IPS DF 4.7 (cell line): ENCODE results near the gene TBC1D28.
"Not testable (repeated sequence)": the region's sequence is repeated elsewhere in the genome, so short reads cannot be mapped to it uniquely, and the experiment has no call there.

Experiments used
- DNase-seq: peaks from one replicate; pipeline ENCODE4 v3.0.0-alpha.2; 2013; ENCODE audit warnings: low spot score; ENCODE audit errors: extremely low read depth

Gene TBC1D28

GRCh38 chr17:18617613-18618012 lies 26.6 kb downstream of the TBC1D28 start:
- not testable (repeated sequence) for DNase-seq

- not testable (repeated sequence) for DNase-seq
Measured at GRCh38 chr17:18613016-18613415, 31.2 kb downstream of the TBC1D28 start.

DNA sequence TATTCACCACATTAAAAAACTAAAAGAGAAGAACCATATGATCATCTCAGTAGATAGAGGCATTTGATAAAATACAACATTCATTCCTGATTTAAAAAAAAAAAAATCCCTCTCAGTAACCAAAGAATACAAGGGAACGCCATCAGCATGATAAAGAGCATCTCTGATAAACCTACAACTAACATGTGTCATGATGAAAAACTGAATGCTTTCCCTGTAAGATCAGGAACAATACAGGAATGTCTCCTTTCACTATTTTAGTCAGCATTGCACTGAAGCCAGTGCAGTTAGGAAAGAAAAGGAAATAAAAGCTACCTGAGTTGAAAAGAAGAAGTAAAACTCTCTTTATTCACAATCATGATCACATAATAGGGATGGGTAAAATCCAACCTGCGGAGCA lies 51.1 kb downstream of the TBC1D28 start:
- not testable (repeated sequence) for DNase-seq
